Suprapubic skin (tissue), 4 donors: ENCODE results near the gene AIG1.

Experiments
- EP300 ChIP-seq: sonication (generic); formaldehyde crosslinking; IDR thresholded peaks from one replicate; pipeline ENCODE4 v1.6.1; 2017; ENCODE audit warnings: antibody characterized with exemption
- POLR2A ChIP-seq, 2 donors: fragments of 450-650 bp; IDR thresholded peaks; one replicate each; pipeline ENCODE4 v1.6.1; 2017; ENCODE audit warnings: antibody characterized with exemption in 2 of 2, mild to moderate bottlenecking in 2 of 2, moderate library complexity in 2 of 2
- POLR2AphosphoS5 ChIP-seq, 3 donors: sonication (generic); formaldehyde crosslinking; IDR thresholded peaks; one replicate each; pipeline ENCODE4 v1.6.1; 2017; ENCODE audit warnings: antibody characterized with exemption in 3 of 3
- TF ChIP-seq, protein P1 (sequence below), 2 donors: fragments of 200-600 bp in 1 of 2; fragments of 450-650 bp in 1 of 2; sonication (generic) in 1 of 2; IDR thresholded peaks; one replicate each; pipeline ENCODE4 v1.5.1; 2016 to 2019; ENCODE audit warnings: antibody characterized with exemption in 2 of 2, mild to moderate bottlenecking in 1 of 2, moderate library complexity in 1 of 2

DNA sequence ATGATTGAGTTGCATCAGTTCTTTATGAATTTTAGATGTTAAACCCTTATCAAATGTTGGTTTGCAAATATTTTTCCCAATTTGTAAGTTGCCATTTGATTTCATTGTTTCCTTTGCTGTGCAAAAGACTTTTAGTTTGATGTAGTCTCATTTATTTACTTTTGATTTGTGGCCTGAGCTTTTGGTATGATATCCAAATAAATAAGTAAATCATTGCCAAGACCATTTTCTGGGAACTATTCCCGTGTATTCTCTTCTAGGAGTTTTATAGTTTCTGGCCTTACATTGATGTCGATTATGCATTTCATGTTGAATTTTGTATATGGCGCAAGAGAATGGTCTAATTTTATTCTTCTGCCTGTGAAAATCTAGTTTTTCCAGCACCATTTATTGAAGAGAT lies 13.4 kb downstream of the AIG1 start:
- TF ChIP-seq POLR2A (IDR thresholded peaks at IDR 0.05) (no peak), POLR2AphosphoS5 (IDR thresholded peaks at IDR 0.05) (no peak), EP300 (no peak)
- TF ChIP-seq, protein P1, sequence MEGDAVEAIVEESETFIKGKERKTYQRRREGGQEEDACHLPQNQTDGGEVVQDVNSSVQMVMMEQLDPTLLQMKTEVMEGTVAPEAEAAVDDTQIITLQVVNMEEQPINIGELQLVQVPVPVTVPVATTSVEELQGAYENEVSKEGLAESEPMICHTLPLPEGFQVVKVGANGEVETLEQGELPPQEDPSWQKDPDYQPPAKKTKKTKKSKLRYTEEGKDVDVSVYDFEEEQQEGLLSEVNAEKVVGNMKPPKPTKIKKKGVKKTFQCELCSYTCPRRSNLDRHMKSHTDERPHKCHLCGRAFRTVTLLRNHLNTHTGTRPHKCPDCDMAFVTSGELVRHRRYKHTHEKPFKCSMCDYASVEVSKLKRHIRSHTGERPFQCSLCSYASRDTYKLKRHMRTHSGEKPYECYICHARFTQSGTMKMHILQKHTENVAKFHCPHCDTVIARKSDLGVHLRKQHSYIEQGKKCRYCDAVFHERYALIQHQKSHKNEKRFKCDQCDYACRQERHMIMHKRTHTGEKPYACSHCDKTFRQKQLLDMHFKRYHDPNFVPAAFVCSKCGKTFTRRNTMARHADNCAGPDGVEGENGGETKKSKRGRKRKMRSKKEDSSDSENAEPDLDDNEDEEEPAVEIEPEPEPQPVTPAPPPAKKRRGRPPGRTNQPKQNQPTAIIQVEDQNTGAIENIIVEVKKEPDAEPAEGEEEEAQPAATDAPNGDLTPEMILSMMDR (IDR thresholded peaks at IDR 0.05) = no peak
